HEK293 (cell line): ENCODE results near the gene HLA-A.

ENCODE experiments used
- CTCF ChIA-PET: fragments of 350-600 bp; formaldehyde crosslinking; extraction: SDS; loops from one replicate; lab custom pipeline; 2021; ENCODE audit warnings: antibody characterized with exemption; lab: Yijun Ruan, JAX
- POLR2A ChIA-PET: fragments of 300-600 bp; formaldehyde crosslinking; extraction: SDS; loops from one replicate; lab custom pipeline; 2020; ENCODE audit warnings: antibody characterized with exemption, inconsistent platforms; lab: Yijun Ruan, JAX
- H3K27ac ChIP-seq: fragments of 200-500 bp; sonication (Bioruptor generic); 2 replicates; pipeline ENCODE4 v1.5.1; 2014; ENCODE audit warnings: low read depth, low read length, control low read depth, inconsistent platforms; ENCODE audit errors: extremely low read depth
- H3K36me3 ChIP-seq, 2 experiments: fragments of 200-500 bp in 1 of 2; sonication (Bioruptor generic) in 1 of 2; 1 replicate in 1 of 2; 2 replicates in 1 of 2; pipeline ENCODE4 v1.5.1; 2014 to 2017; ENCODE audit warnings: inconsistent platforms in 2 of 2, low read length in 2 of 2; ENCODE audit not compliant: control insufficient read depth in 2 of 2, insufficient read depth in 1 of 2
- H3K4me1 ChIP-seq: fragments of 200-500 bp; sonication (Bioruptor generic); 2 replicates; pipeline ENCODE4 v1.5.1; 2014; ENCODE audit warnings: mild to moderate bottlenecking, low read length, inconsistent platforms; ENCODE audit not compliant: control insufficient read depth, insufficient read depth
- H3K4me3 ChIP-seq: 2 replicates; pipeline ENCODE4 v1.5.1; 2011; ENCODE audit warnings: low read depth, mild to moderate bottlenecking, control low read depth, low read length, moderate library complexity
- H3K9me3 ChIP-seq: fragments of 200-500 bp; sonication (Bioruptor generic); 2 replicates; pipeline ENCODE4 v1.5.1; 2014; ENCODE audit warnings: low read depth, low read length, inconsistent platforms; ENCODE audit not compliant: control insufficient read depth, insufficient read depth
- HOXD13 ChIP-seq: sonication (generic); formaldehyde crosslinking; IDR thresholded peaks from 2 replicates; pipeline ENCODE4 v1.8.0; 2022; ENCODE audit warnings: missing genetic modification reagents, borderline replicate concordance
- OSR2 ChIP-seq: fragments of 450-650 bp; formaldehyde crosslinking; IDR thresholded peaks from 2 replicates; pipeline ENCODE4 v1.5.1; 2016; ENCODE audit warnings: missing biosample characterization, missing genetic modification characterization
- SP2 ChIP-seq: fragments of 450-650 bp; formaldehyde crosslinking; IDR thresholded peaks from 2 replicates; pipeline ENCODE4 v1.5.1; 2016; ENCODE audit warnings: missing biosample characterization, missing genetic modification characterization
- YY1 ChIP-seq: fragments of 450-650 bp; formaldehyde crosslinking; IDR thresholded peaks from 2 replicates; pipeline ENCODE4 v1.5.1; 2018; ENCODE audit warnings: missing biosample characterization, missing genetic modification characterization
- ZNF223 ChIP-seq: fragments of 450-650 bp; formaldehyde crosslinking; IDR thresholded peaks from 2 replicates; pipeline ENCODE4 v1.5.1; 2016; ENCODE audit warnings: missing biosample characterization, missing genetic modification characterization
- ZNF23 ChIP-seq: fragments of 450-650 bp; formaldehyde crosslinking; IDR thresholded peaks from 2 replicates; pipeline ENCODE4 v1.5.1; 2016; ENCODE audit warnings: missing biosample characterization, missing genetic modification characterization, borderline replicate concordance
- ZNF501 ChIP-seq: fragments of 450-650 bp; formaldehyde crosslinking; IDR thresholded peaks from 2 replicates; pipeline ENCODE4 v1.5.1; 2016; ENCODE audit warnings: missing biosample characterization, missing genetic modification characterization
- ZNF514 ChIP-seq: fragments of 450-650 bp; formaldehyde crosslinking; IDR thresholded peaks from 2 replicates; pipeline ENCODE4 v1.5.1; 2016; ENCODE audit warnings: missing biosample characterization, missing genetic modification characterization
- ZNF792 ChIP-seq: fragments of 450-650 bp; formaldehyde crosslinking; IDR thresholded peaks from 2 replicates; pipeline ENCODE4 v1.5.1; 2016; ENCODE audit warnings: missing biosample characterization, missing genetic modification characterization
- TF ChIP-seq, protein P1 (sequence below): fragments of 450-650 bp; formaldehyde crosslinking; IDR thresholded peaks from 2 replicates; pipeline ENCODE4 v1.5.1; 2016; ENCODE audit warnings: missing biosample characterization, missing genetic modification characterization, low read depth
- TF ChIP-seq, protein P2 (sequence below): fragments of 450-650 bp; formaldehyde crosslinking; IDR thresholded peaks from 2 replicates; pipeline ENCODE4 v1.5.1; 2016; ENCODE audit warnings: missing biosample characterization, missing genetic modification characterization
- TF ChIP-seq, protein P3 (sequence below): fragments of 450-650 bp; formaldehyde crosslinking; IDR thresholded peaks from 2 replicates; pipeline ENCODE4 v1.5.1; 2016; ENCODE audit warnings: missing biosample characterization, missing genetic modification characterization

Gene HLA-A

GRCh38 chr6:29947077-29947980 is 5.0 kb downstream of the HLA-A start:
- Histone ChIP-seq H3K9me3 (no peaks in the 10 kb centered on the region), H3K4me1 (no peaks in the 10 kb centered on the region), H3K4me3 (no peak overlapping the region)
- ChIA-PET CTCF (interaction anchor here (0.7 kb wide), 1 partner anchor 245 kb away, joined by 3 read pairs; no protein-coding TSS in a partner anchor), POLR2A (no interaction called here)
- TF ChIP-seq, protein P1, sequence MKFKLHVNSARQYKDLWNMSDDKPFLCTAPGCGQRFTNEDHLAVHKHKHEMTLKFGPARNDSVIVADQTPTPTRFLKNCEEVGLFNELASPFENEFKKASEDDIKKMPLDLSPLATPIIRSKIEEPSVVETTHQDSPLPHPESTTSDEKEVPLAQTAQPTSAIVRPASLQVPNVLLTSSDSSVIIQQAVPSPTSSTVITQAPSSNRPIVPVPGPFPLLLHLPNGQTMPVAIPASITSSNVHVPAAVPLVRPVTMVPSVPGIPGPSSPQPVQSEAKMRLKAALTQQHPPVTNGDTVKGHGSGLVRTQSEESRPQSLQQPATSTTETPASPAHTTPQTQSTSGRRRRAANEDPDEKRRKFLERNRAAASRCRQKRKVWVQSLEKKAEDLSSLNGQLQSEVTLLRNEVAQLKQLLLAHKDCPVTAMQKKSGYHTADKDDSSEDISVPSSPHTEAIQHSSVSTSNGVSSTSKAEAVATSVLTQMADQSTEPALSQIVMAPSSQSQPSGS (tag by site-specific recombination) = no peak
- TF ChIP-seq OSR2 (tag by site-specific recombination) = no peak
- TF ChIP-seq, protein P2, sequence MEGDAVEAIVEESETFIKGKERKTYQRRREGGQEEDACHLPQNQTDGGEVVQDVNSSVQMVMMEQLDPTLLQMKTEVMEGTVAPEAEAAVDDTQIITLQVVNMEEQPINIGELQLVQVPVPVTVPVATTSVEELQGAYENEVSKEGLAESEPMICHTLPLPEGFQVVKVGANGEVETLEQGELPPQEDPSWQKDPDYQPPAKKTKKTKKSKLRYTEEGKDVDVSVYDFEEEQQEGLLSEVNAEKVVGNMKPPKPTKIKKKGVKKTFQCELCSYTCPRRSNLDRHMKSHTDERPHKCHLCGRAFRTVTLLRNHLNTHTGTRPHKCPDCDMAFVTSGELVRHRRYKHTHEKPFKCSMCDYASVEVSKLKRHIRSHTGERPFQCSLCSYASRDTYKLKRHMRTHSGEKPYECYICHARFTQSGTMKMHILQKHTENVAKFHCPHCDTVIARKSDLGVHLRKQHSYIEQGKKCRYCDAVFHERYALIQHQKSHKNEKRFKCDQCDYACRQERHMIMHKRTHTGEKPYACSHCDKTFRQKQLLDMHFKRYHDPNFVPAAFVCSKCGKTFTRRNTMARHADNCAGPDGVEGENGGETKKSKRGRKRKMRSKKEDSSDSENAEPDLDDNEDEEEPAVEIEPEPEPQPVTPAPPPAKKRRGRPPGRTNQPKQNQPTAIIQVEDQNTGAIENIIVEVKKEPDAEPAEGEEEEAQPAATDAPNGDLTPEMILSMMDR = no peak
- TF ChIP-seq ZNF23 = no peak
- TF ChIP-seq, all 188 proteins: peak for 0
- no peak overlapping the region for H3K27ac ChIP-seq
- peaks cover 0 to 4% of the 10 kb centered on the region in 2 experiments; a peak in 1 of 3 replicates for H3K36me3 ChIP-seq

GRCh38 chr6:29948277-29948676 is 5.9 kb downstream of the HLA-A start:
- H3K4me1 ChIP-seq = no peaks in the 10 kb centered on the region
- TF ChIP-seq, protein P3, sequence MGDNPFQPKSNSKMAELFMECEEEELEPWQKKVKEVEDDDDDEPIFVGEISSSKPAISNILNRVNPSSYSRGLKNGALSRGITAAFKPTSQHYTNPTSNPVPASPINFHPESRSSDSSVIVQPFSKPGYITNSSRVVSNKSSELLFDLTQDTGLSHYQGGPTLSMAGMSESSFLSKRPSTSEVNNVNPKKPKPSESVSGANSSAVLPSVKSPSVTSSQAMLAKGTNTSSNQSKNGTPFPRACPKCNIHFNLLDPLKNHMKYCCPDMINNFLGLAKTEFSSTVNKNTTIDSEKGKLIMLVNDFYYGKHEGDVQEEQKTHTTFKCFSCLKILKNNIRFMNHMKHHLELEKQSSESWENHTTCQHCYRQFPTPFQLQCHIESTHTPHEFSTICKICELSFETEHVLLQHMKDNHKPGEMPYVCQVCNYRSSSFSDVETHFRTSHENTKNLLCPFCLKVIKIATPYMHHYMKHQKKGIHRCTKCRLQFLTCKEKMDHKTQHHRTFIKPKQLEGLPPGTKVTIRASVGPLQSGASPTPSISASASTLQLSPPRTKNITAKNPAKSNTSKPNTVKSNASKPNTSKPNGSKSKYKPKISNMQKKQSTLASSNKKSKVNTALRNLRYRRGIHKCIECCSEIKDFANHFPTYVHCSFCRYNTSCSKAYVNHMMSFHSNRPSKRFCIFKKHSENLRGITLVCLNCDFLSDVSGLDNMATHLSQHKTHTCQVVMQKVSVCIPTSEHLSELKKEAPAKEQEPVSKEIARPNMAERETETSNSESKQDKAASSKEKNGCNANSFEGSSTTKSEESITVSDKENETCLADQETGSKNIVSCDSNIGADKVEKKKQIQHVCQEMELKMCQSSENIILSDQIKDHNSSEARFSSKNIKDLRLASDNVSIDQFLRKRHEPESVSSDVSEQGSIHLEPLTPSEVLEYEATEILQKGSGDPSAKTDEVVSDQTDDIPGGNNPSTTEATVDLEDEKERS (tag by site-specific recombination) = no peak
- TF ChIP-seq ZNF223 (tag by site-specific recombination) (no peak), ZNF792 (tag by site-specific recombination) (no peak), ZNF514 (no peak)
- H3K36me3 ChIP-seq = peaks cover 0 to 4% of the 10 kb centered on the region in 2 experiments; a peak in 1 of 3 replicates
- ChIA-PET POLR2A (no interaction called here), CTCF (interaction anchor here (0.7 kb wide), 1 partner anchor 246 kb away, joined by 3 read pairs; no protein-coding TSS in a partner anchor)
- H3K27ac ChIP-seq = no peak overlapping the region
- no peak overlapping the region for H3K4me3 ChIP-seq
- H3K9me3 ChIP-seq = no peaks in the 10 kb centered on the region

DNA sequence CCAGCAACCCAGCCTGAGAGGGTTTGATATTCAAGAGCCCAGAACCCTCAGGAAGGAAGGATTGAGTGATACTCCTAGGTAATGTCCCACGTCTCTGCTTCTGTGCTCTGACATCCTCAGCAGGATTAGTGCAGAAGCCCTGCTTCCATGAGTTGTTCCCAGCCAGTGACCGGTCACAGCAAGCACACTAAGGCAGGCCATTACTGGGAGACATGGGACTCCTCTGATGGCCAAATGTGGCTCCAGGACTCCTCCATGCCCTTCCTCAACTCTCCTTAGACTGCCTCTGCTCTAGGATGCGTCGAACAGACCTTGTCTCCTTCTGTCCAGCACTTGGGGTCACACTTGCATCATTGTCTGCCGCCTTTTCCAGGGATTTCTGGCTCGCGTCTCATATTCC is 7.6 kb downstream of the HLA-A start:
- H3K4me1 ChIP-seq = no peaks in the 10 kb centered on the region
- H3K9me3 ChIP-seq = no peaks in the 10 kb centered on the region
- H3K27ac ChIP-seq = no peak overlapping the region
- H3K4me3 ChIP-seq = no peak overlapping the region
- TF ChIP-seq YY1 (tag by site-specific recombination) (no peak), ZNF501 (tag by site-specific recombination) (no peak), SP2 (tag by site-specific recombination) (no peak), HOXD13 (CRISPR knock-in tag) (no peak)
- ChIA-PET POLR2A (no interaction called here), CTCF (interaction anchor here (0.9 kb wide), 1 partner anchor 10 kb away, joined by 3 read pairs; no protein-coding TSS in a partner anchor)
- H3K36me3 ChIP-seq = peaks cover 0 to 4% of the 10 kb centered on the region in 2 experiments; a peak in 1 of 3 replicates
